Measurements from ENCODE around the gene UGCG. TPM values are rescaled to one million over a fixed set of nuclear protein-coding genes. Genes with fewer than 3 reads are reported as not detected.
"Not testable (repeated sequence)": the region's sequence is repeated elsewhere in the genome, so short reads cannot be mapped to it uniquely, and the experiment has no call there.

UGCG gene
- total and polyA plus RNA-seq, 4 experiments from 2014 or later = 13.0 to 29.7 (median 20.5) TPM

DNA sequence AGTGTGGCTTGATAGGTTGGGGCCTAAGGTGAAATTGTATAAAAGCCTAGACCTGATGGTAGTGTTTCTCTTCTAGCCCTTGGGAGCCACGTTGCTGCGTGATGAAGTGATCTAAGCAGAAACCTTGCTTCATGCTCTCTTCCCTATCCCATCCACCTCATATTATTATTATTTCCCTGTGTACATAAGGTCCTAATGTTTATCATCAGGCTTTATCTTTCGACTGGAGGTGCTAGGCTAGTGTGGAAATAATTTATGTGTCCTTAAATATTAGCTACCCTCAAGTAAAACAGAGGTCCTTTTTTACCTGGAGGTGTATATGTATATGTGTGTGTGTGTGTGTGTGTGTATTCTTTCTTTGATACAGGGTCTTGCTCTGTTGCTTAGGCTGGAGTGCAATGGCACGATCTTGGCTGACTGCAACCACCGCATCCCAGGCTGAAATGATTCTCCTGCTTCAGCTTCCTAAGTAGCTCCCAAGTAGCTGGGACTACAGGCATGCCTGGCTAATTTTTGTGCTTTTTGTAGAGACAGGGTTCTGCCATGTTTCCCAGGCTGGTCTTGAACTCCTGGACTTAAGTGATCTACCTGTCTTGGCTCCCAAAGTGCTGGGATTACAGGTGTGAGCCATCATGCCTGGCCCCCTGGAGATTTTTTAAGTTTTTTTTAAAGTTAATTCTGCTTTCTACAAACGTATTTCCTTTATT is 3.7 kb downstream of the UGCG start:
- no peaks in the 10 kb centered on the region for H3K27me3 Mint-ChIP-seq
- no peak for DNase-seq
- Histone ChIP-seq H3K27me3 (ENCODE audit: insufficient read depth, low read length) (no peaks in the 10 kb centered on the region), H3K4me3 (ENCODE audit: low read length in 2 of 2) (no peak overlapping the region), H3K9me3 (ENCODE audit: control insufficient read depth in 1 of 2, low read length in 2 of 2) (no peaks in the 10 kb centered on the region), H3K4me1 (ENCODE audit: insufficient read depth, low read length) (peaks cover 74% of the 10 kb centered on the region), H3K36me3 (ENCODE audit: insufficient read depth, low read length) (no peaks in the 10 kb centered on the region), H3K27ac (ENCODE audit: low read depth, low read length) (no peak overlapping the region)
- H3K4me1 Mint-ChIP-seq = peaks cover 19 to 29% (median 26%) of the 10 kb centered on the region in 4 donors
- peak overlapping the region in 2 of 7 donors; percentile 22 to 52 for H3K27ac Mint-ChIP-seq
- no peaks in the 10 kb centered on the region for H3K9me3 Mint-ChIP-seq
- ChIA-PET CTCF (ENCODE audit: partially characterized antibody) (interaction anchor here (1.0 kb wide), 1 partner anchor 142 kb away, joined by 3 read pairs; no protein-coding TSS in a partner anchor), POLR2A (ENCODE audit: partially characterized antibody) (interaction anchor here (0.6 kb wide), 1 partner anchor 44 kb away, joined by 3 read pairs; no protein-coding TSS in a partner anchor)
- H3K4me3 Mint-ChIP-seq = peak overlapping the region in 5 of 8 donors; percentile 13 to 63 (median 16)
- intact Hi-C loops (cut with micrococcal nuclease) = no loop called here
- H3K36me3 Mint-ChIP-seq = peaks cover 0 to 4% of the 10 kb centered on the region in 2 donors

DNA sequence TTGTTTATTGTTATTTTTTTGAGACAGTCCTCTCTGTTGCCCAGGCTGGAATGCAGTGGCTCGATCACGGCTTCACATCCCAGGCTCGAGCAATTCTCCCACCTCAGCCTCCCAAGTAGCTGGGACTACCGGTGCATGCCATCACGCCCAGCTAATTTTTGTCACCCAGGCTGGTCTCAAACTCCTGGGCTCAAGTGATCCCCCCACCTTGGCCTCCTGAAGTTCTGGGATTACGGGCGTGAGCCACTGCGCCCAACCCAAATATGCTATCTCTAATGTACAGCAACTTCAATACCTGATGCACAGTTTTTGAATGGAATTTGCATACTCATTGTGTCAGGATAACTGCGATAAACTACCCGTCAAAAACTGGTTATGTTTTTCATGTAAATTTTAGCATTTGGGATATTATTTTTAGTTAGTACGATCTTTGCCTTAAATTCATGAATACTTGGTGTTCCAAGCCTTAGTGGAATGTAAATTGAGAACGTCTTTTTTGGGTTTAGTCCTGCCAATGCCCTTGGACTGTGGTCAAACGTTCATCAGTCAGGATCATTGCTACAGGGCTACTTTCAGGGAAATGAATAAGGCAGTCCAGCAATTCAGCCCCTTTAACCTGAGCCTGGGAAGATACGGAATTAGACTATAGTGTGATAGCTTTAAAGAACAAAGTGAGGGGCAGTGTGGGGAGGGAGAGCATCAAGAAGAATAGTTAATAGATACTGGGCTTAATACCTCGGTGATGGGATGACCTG is 4.4 kb downstream of the UGCG start:
- peaks cover 76% of the 10 kb centered on the region for H3K4me1 ChIP-seq (ENCODE audit: insufficient read depth, low read length)
- no peaks in the 10 kb centered on the region for H3K36me3 ChIP-seq (ENCODE audit: insufficient read depth, low read length)
- CTCF ChIA-PET (ENCODE audit: partially characterized antibody) = interaction anchor here (1.2 kb wide), 1 partner anchor 173 kb away, joined by 7 read pairs; no protein-coding TSS in a partner anchor
- Mint-ChIP-seq H3K9me3 (no peaks in the 10 kb centered on the region), H3K4me1 (peaks cover 22 to 28% (median 26%) of the 10 kb centered on the region in 4 donors), H3K27ac (peak overlapping the region in 1 of 7 donors; percentile 22), H3K4me3 (no peak overlapping the region), H3K27me3 (no peaks in the 10 kb centered on the region), H3K36me3 (peaks cover 0 to 3% of the 10 kb centered on the region in 2 donors)
- POLR2A ChIA-PET (ENCODE audit: partially characterized antibody) = interaction anchor here (1.2 to 3.8 kb wide), 2 partner anchors 25 to 38 kb away, joined by 4 to 10 read pairs; no protein-coding TSS in a partner anchor
- no peak overlapping the region for H3K4me3 ChIP-seq (ENCODE audit: low read length in 2 of 2)
- DNase-seq = no peak
- no peak overlapping the region for H3K27ac ChIP-seq (ENCODE audit: low read depth, low read length)
- H3K27me3 ChIP-seq (ENCODE audit: insufficient read depth, low read length) = no peaks in the 10 kb centered on the region
- no peaks in the 10 kb centered on the region for H3K9me3 ChIP-seq (ENCODE audit: control insufficient read depth in 1 of 2, low read length in 2 of 2)
- intact Hi-C loops (cut with micrococcal nuclease) = no loop called here

DNA sequence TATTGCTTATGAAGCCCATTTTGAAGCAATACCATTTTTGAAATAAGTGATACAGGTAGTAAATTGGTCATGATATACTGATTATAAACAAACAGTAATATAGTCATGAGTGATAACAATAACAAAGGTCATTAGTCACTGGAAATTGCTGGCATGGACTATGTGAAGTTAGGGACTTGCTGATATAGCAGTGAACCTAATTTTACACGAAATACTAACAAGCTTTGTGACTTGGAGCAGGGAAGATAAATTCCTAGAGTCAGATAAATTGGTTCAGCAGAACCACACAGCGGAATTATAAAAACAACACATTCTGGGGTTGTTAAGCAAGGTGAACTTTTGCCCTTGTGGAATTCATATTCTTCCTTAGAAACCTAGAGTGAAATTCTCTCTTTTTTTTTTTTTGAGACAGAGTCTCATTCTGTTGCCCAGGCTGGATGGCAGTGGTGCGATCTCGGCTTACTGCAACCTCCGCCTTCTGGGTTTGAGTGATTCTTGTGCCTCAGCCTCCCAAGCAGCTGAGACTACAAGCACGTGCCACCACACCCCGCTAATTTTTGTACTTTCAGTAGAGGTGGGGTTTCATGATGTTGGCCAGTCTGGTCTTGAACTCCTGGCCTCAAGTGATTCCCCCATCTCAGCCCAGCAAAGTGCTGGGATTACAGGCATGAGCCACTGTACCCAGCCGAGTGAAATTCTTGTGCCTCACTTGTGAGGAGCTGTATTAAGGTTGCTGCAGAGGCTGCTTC is 6.0 kb downstream of the UGCG start:
- H3K27me3 Mint-ChIP-seq = no peaks in the 10 kb centered on the region
- peak overlapping the region in 1 of 7 donors; percentile 18 for H3K27ac Mint-ChIP-seq
- ChIA-PET CTCF (ENCODE audit: partially characterized antibody) (interaction anchor here (1.2 kb wide), 1 partner anchor 172 kb away, joined by 7 read pairs; no protein-coding TSS in a partner anchor), POLR2A (ENCODE audit: partially characterized antibody) (interaction anchor here (0.7 to 3.8 kb wide), 5 partner anchors 13 to 271 kb away, joined by 3 to 10 read pairs (median 3); no protein-coding TSS in a partner anchor)
- Histone ChIP-seq H3K36me3 (ENCODE audit: insufficient read depth, low read length) (no peaks in the 10 kb centered on the region), H3K27me3 (ENCODE audit: insufficient read depth, low read length) (no peaks in the 10 kb centered on the region), H3K4me3 (ENCODE audit: low read length in 2 of 2) (no peak overlapping the region), H3K27ac (ENCODE audit: low read depth, low read length) (no peak overlapping the region), H3K4me1 (ENCODE audit: insufficient read depth, low read length) (peaks cover 90% of the 10 kb centered on the region), H3K9me3 (ENCODE audit: control insufficient read depth in 1 of 2, low read length in 2 of 2) (no peaks in the 10 kb centered on the region)
- H3K36me3 Mint-ChIP-seq = peaks cover 0 to 7% of the 10 kb centered on the region in 2 donors
- peak overlapping the region in 2 of 8 donors; percentile 13 to 26 for H3K4me3 Mint-ChIP-seq
- no peak for DNase-seq
- peaks cover 33 to 41% (median 38%) of the 10 kb centered on the region in 4 donors for H3K4me1 Mint-ChIP-seq
- no peaks in the 10 kb centered on the region for H3K9me3 Mint-ChIP-seq
- intact Hi-C loops (cut with micrococcal nuclease) = no loop called here

DNA sequence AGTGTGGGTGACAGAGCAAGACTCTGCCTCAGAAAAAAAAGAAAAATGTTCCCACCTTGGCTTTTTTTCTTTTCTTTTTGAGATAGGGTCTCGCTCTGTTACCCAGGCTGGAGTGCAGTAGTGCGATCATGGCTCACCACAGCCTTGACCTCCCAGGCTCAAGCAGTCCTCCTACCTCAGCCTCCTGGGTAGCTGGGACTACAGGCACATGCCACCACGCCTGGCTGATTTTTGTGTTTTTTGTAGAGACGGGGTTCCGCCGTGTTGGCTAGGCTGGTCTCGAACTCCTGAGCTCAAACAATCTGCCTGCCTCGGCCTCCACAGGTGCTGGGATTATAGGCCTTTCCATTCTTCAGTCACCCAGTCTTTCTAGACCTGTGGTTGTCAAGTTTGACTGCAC is 6.9 kb downstream of the UGCG start:
- POLR2A ChIA-PET (ENCODE audit: partially characterized antibody) = interaction anchor here (1.0 to 3.8 kb wide), 2 partner anchors 23 to 97 kb away, joined by 3 to 10 read pairs; no protein-coding TSS in a partner anchor

DNA sequence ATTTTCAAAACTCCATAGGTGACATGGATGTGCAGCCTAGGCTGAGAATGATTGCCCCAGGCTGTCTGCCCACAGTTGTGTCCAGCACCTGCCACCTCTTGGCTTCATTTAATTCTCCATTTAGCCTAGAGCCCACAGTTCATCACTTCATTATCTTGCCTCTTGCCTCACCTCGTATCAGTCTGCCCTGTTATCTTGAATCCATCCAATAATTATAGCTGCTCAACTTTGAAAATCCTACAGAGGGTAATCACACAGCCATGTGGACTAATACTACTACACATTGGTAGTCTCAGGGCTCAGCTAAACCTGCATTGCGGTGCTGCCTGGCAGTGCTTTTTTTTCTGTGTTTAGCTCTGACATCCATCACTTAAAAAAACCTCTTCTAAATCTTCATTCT is 7.4 kb downstream of the UGCG start:
- DNase-seq = no peak
- Mint-ChIP-seq H3K36me3 (peaks cover 0 to 7% of the 10 kb centered on the region in 2 donors), H3K27ac (peak overlapping the region in 2 of 7 donors; percentile 19 to 73), H3K4me1 (peaks cover 45 to 56% (median 52%) of the 10 kb centered on the region in 4 donors), H3K4me3 (peak overlapping the region in 4 of 8 donors; percentile 9 to 50 (median 14)), H3K9me3 (no peaks in the 10 kb centered on the region), H3K27me3 (no peaks in the 10 kb centered on the region)
- Histone ChIP-seq H3K9me3 (ENCODE audit: control insufficient read depth in 1 of 2, low read length in 2 of 2) (no peaks in the 10 kb centered on the region), H3K36me3 (ENCODE audit: insufficient read depth, low read length) (no peaks in the 10 kb centered on the region), H3K4me3 (ENCODE audit: low read length in 2 of 2) (no peak overlapping the region), H3K27me3 (ENCODE audit: insufficient read depth, low read length) (no peaks in the 10 kb centered on the region), H3K4me1 (ENCODE audit: insufficient read depth, low read length) (peaks cover 95% of the 10 kb centered on the region), H3K27ac (ENCODE audit: low read depth, low read length) (no peak overlapping the region)
- ChIA-PET POLR2A (ENCODE audit: partially characterized antibody) (interaction anchor here (1.1 to 3.8 kb wide), 2 partner anchors 20 to 22 kb away, joined by 3 to 10 read pairs; no protein-coding TSS in a partner anchor), CTCF (ENCODE audit: partially characterized antibody) (interaction anchor here (0.7 to 1.1 kb wide), 3 partner anchors 10 to 171 kb away, joined by 3 to 4 read pairs (median 3); no protein-coding TSS in a partner anchor)
- intact Hi-C loops (cut with micrococcal nuclease) = no loop called here

More for the DNA sequence above, 6.9 kb downstream of the UGCG start:
- H3K27ac ChIP-seq (ENCODE audit: low read depth, low read length); H3K36me3 ChIP-seq (ENCODE audit: insufficient read depth, low read length); intact Hi-C loops (cut with micrococcal nuclease); H3K9me3 ChIP-seq (ENCODE audit: control insufficient read depth in 1 of 2, low read length in 2 of 2); H3K27me3 ChIP-seq (ENCODE audit: insufficient read depth, low read length); H3K36me3 Mint-ChIP-seq; H3K4me3 ChIP-seq (ENCODE audit: low read length in 2 of 2); H3K27ac Mint-ChIP-seq; H3K9me3 Mint-ChIP-seq; DNase-seq; H3K27me3 Mint-ChIP-seq: not testable (repeated sequence)
- Mint-ChIP-seq H3K4me3 (peak overlapping the region in 3 of 8 donors; percentile 9 to 50 (median 11)), H3K4me1 (peaks cover 42 to 51% (median 47%) of the 10 kb centered on the region in 4 donors)
- CTCF ChIA-PET (ENCODE audit: partially characterized antibody) = interaction anchor here (1.1 kb wide), 1 partner anchor 19 kb away, joined by 3 read pairs; no protein-coding TSS in a partner anchor
- H3K4me1 ChIP-seq (ENCODE audit: insufficient read depth, low read length) = peaks cover 95% of the 10 kb centered on the region

DNA sequence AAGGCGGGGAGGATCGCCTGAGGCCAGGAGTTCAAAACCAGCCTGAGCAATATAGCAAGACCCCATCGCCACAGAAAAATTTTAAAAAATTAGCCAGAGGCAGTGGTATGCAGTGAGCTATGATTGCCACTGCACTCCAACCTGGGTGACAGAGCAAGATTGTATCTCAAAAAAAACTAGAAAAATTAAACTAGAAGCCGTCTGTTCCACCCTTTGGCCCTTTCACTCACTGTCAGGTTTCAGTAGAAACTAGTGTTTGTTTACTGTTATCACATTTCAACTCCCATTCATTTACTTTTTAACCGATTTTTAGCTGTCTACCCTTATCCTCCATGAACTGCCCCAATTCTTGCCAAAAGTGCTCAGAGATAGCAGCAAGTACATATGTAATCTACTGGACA is 8.3 kb downstream of the UGCG start:
- Histone ChIP-seq H3K36me3 (ENCODE audit: insufficient read depth, low read length) (no peaks in the 10 kb centered on the region), H3K4me3 (ENCODE audit: low read length in 2 of 2) (no peak overlapping the region), H3K9me3 (ENCODE audit: control insufficient read depth in 1 of 2, low read length in 2 of 2) (no peaks in the 10 kb centered on the region), H3K27me3 (ENCODE audit: insufficient read depth, low read length) (no peaks in the 10 kb centered on the region), H3K4me1 (ENCODE audit: insufficient read depth, low read length) (peaks cover 95% of the 10 kb centered on the region), H3K27ac (ENCODE audit: low read depth, low read length) (no peak overlapping the region)
- no peaks in the 10 kb centered on the region for H3K9me3 Mint-ChIP-seq
- peak overlapping the region in 1 of 7 donors; percentile 44 for H3K27ac Mint-ChIP-seq
- no peak for DNase-seq
- peaks cover 0 to 7% of the 10 kb centered on the region in 2 donors for H3K36me3 Mint-ChIP-seq
- POLR2A ChIA-PET (ENCODE audit: partially characterized antibody) = interaction anchor here (1.1 to 3.8 kb wide), 2 partner anchors 19 to 21 kb away, joined by 3 to 10 read pairs; no protein-coding TSS in a partner anchor
- H3K4me3 Mint-ChIP-seq = peak overlapping the region in 3 of 8 donors; percentile 0 to 28 (median 8)
- no peaks in the 10 kb centered on the region for H3K27me3 Mint-ChIP-seq
- H3K4me1 Mint-ChIP-seq = peaks cover 50 to 65% (median 57%) of the 10 kb centered on the region in 4 donors
- CTCF ChIA-PET (ENCODE audit: partially characterized antibody) = interaction anchor here (0.6 kb wide), 1 partner anchor 15 kb away, joined by 3 read pairs; no protein-coding TSS in a partner anchor
- intact Hi-C loops (cut with micrococcal nuclease) = no loop called here
